ENCODE measurements around the gene ILF3.

DNA sequence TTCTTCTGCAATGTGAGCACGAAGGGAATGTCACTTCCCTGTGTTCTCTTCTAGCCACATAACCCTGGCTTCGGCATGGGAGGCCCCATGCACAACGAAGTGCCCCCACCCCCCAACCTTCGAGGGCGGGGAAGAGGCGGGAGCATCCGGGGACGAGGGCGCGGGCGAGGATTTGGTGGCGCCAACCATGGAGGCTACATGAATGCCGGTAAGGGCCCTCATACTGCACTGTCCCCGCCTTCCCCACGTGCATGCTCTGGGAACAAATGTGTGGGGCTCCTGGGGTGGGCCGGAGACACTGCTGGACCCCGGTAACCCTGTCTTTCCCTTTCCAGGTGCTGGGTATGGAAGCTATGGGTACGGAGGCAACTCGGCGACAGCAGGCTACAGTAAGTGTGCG lies 29.4 kb downstream of the ILF3 start:
- TF ChIP-seq, protein P1, sequence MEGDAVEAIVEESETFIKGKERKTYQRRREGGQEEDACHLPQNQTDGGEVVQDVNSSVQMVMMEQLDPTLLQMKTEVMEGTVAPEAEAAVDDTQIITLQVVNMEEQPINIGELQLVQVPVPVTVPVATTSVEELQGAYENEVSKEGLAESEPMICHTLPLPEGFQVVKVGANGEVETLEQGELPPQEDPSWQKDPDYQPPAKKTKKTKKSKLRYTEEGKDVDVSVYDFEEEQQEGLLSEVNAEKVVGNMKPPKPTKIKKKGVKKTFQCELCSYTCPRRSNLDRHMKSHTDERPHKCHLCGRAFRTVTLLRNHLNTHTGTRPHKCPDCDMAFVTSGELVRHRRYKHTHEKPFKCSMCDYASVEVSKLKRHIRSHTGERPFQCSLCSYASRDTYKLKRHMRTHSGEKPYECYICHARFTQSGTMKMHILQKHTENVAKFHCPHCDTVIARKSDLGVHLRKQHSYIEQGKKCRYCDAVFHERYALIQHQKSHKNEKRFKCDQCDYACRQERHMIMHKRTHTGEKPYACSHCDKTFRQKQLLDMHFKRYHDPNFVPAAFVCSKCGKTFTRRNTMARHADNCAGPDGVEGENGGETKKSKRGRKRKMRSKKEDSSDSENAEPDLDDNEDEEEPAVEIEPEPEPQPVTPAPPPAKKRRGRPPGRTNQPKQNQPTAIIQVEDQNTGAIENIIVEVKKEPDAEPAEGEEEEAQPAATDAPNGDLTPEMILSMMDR (conservative IDR thresholded peaks at IDR 0.05; ENCODE audit: low read length) = no peak
- TF ChIP-seq EZH2phosphoT487 (IDR thresholded peaks at IDR 0.05; ENCODE audit: borderline replicate concordance, low read depth, low read length) = no peak

All from OCI-LY7 (cell line).